Measurements from ENCODE around the gene ARF5. TPM values are rescaled to one million over a fixed set of nuclear protein-coding genes. Genes with fewer than 3 reads are reported as not detected.

Gene ARF5
- polyA plus RNA-seq, 4 donors: 205 to 249 (median 223) TPM

GRCh38 chr7:127581716-127582115 lies 6.5 kb upstream of the ARF5 start:
- FAIRE-seq: no peak
- peaks cover 0 to 20% (median 16%) of the 10 kb centered on the region in 3 donors for H3K4me1 ChIP-seq (ENCODE audit: control insufficient read depth in 3 of 3, insufficient read depth in 2 of 3, low read depth in 1 of 3, low read length in 2 of 3)

GRCh38 chr7:127582361-127582760 lies 5.8 kb upstream of the ARF5 start:
- H3K27me3 ChIP-seq (ENCODE audit: control insufficient read depth in 3 of 3, insufficient read depth in 3 of 3, low read length in 3 of 3): no peaks in the 10 kb centered on the region
- H3K9me3 ChIP-seq (ENCODE audit: control insufficient read depth in 2 of 2, insufficient read depth in 1 of 2, low read depth in 1 of 2, low read length in 1 of 2): no peaks in the 10 kb centered on the region
- H3K36me3 ChIP-seq (ENCODE audit: control insufficient read depth in 3 of 3, insufficient read depth in 2 of 3, low read depth in 1 of 3, low read length in 3 of 3): peaks cover 0 to 29% (median 0%) of the 10 kb centered on the region in 3 donors
- H3K27ac ChIP-seq (ENCODE audit: low read depth in 1 of 3, low read length in 2 of 3): no peak overlapping the region
- H3K4me1 ChIP-seq (ENCODE audit: control insufficient read depth in 3 of 3, insufficient read depth in 2 of 3, low read depth in 1 of 3, low read length in 2 of 3): peaks cover 0 to 20% (median 16%) of the 10 kb centered on the region in 3 donors
- WGBS, 3 donors: 77 to 91% (median 83%) methylated on average over 14 of the region's 14 CpGs
- DNase-seq: no peak
- no peak for FAIRE-seq
- no peak overlapping the region for H3K4me3 ChIP-seq (ENCODE audit: low read depth in 1 of 3, low read length in 3 of 3)

More at GRCh38 chr7:127581716-127582115, 6.5 kb upstream of the ARF5 start:
- H3K27ac ChIP-seq (ENCODE audit: low read depth in 1 of 3, low read length in 2 of 3): no peak overlapping the region
- DNase-seq: no peak
- H3K9me3 ChIP-seq (ENCODE audit: control insufficient read depth in 2 of 2, insufficient read depth in 1 of 2, low read depth in 1 of 2, low read length in 1 of 2): no peaks in the 10 kb centered on the region
- no peak overlapping the region for H3K4me3 ChIP-seq (ENCODE audit: low read depth in 1 of 3, low read length in 3 of 3)
- 97 to 100% (median 100%) methylated on average over 1 of the region's 1 CpG for WGBS, 3 donors
- H3K36me3 ChIP-seq (ENCODE audit: control insufficient read depth in 3 of 3, insufficient read depth in 2 of 3, low read depth in 1 of 3, low read length in 3 of 3): peaks cover 0 to 29% (median 0%) of the 10 kb centered on the region in 3 donors
- H3K27me3 ChIP-seq (ENCODE audit: control insufficient read depth in 3 of 3, insufficient read depth in 3 of 3, low read length in 3 of 3): no peaks in the 10 kb centered on the region

- WGBS, 3 donors: 16 to 31% (median 22%) methylated on average over 12 of the region's 12 CpGs
- FAIRE-seq (no peak), DNase-seq (no peak)
- H3K27me3 ChIP-seq (ENCODE audit: control insufficient read depth in 3 of 3, insufficient read depth in 3 of 3, low read length in 3 of 3): no peaks in the 10 kb centered on the region
- peak overlapping the region; percentile 64 to 82 (median 75) for H3K4me3 ChIP-seq (ENCODE audit: low read depth in 1 of 3, low read length in 3 of 3)
- peaks cover 0 to 28% (median 25%) of the 10 kb centered on the region in 3 donors for H3K4me1 ChIP-seq (ENCODE audit: control insufficient read depth in 3 of 3, insufficient read depth in 2 of 3, low read depth in 1 of 3, low read length in 2 of 3)
- H3K36me3 ChIP-seq (ENCODE audit: control insufficient read depth in 3 of 3, insufficient read depth in 2 of 3, low read depth in 1 of 3, low read length in 3 of 3): peaks cover 0 to 27% (median 0%) of the 10 kb centered on the region in 3 donors
- H3K27ac ChIP-seq (ENCODE audit: low read depth in 1 of 3, low read length in 2 of 3): peak overlapping the region; percentile 83 to 91 (median 84)
- H3K9me3 ChIP-seq (ENCODE audit: control insufficient read depth in 2 of 2, insufficient read depth in 1 of 2, low read depth in 1 of 2, low read length in 1 of 2): no peaks in the 10 kb centered on the region
Observed at GRCh38 chr7:127584648-127585043, 3.6 kb upstream of the ARF5 start.

- no peaks in the 10 kb centered on the region for H3K9me3 ChIP-seq (ENCODE audit: control insufficient read depth in 2 of 2, insufficient read depth in 1 of 2, low read depth in 1 of 2, low read length in 1 of 2)
- peak within 1 kb of the TSS; percentile 83 to 91 (median 84) for H3K27ac ChIP-seq (ENCODE audit: low read depth in 1 of 3, low read length in 2 of 3)
- H3K27me3 ChIP-seq (ENCODE audit: control insufficient read depth in 3 of 3, insufficient read depth in 3 of 3, low read length in 3 of 3): no peaks in the 10 kb centered on the region
- 2 to 3% (median 2%) methylated on average over 74 to 78 of the region's 78 CpGs for WGBS, 3 donors
- peaks cover 0 to 29% (median 26%) of the 10 kb centered on the region in 3 donors for H3K4me1 ChIP-seq (ENCODE audit: control insufficient read depth in 3 of 3, insufficient read depth in 2 of 3, low read depth in 1 of 3, low read length in 2 of 3)
- FAIRE-seq (no peak), DNase-seq (peak; percentile 87 to 97)
- peak within 1 kb of the TSS; percentile 64 to 82 (median 75) for H3K4me3 ChIP-seq (ENCODE audit: low read depth in 1 of 3, low read length in 3 of 3)
- H3K36me3 ChIP-seq (ENCODE audit: control insufficient read depth in 3 of 3, insufficient read depth in 2 of 3, low read depth in 1 of 3, low read length in 3 of 3): peaks cover 0 to 32% (median 0%) of the 10 kb centered on the region in 3 donors
Observed at GRCh38 chr7:127585044-127585953, 2.9 kb upstream of the ARF5 start, which contains the start of gene GCC1. GCC1 (minus strand) TSS chr7:127585596; CDS start chr7:127585182, 414 bp downstream.

GRCh38 chr7:127586346-127586745 lies 1.9 kb upstream of the ARF5 start:
- no peak overlapping the region for H3K4me3 ChIP-seq (ENCODE audit: low read depth in 1 of 3, low read length in 3 of 3)
- H3K27me3 ChIP-seq (ENCODE audit: control insufficient read depth in 3 of 3, insufficient read depth in 3 of 3, low read length in 3 of 3): no peaks in the 10 kb centered on the region
- 84 to 91% (median 85%) methylated on average over 2 of the region's 2 CpGs for WGBS, 3 donors
- H3K4me1 ChIP-seq (ENCODE audit: control insufficient read depth in 3 of 3, insufficient read depth in 2 of 3, low read depth in 1 of 3, low read length in 2 of 3): peaks cover 0 to 29% (median 25%) of the 10 kb centered on the region in 3 donors
- H3K9me3 ChIP-seq (ENCODE audit: control insufficient read depth in 2 of 2, insufficient read depth in 1 of 2, low read depth in 1 of 2, low read length in 1 of 2): no peaks in the 10 kb centered on the region
- H3K36me3 ChIP-seq (ENCODE audit: control insufficient read depth in 3 of 3, insufficient read depth in 2 of 3, low read depth in 1 of 3, low read length in 3 of 3): peaks cover 0 to 41% (median 6%) of the 10 kb centered on the region in 3 donors
- DNase-seq (no peak), FAIRE-seq (no peak)
- H3K27ac ChIP-seq (ENCODE audit: low read depth in 1 of 3, low read length in 2 of 3): no peak overlapping the region

GRCh38 chr7:127587663-127588018 lies 570 bp upstream of the ARF5 start:
- 59 to 63% (median 63%) methylated on average over 20 of the region's 20 CpGs for WGBS, 3 donors
- DNase-seq (no peak), FAIRE-seq (no peak)
- peak overlapping the region; percentile 84 to 96 (median 94) for H3K4me3 ChIP-seq (ENCODE audit: low read depth in 1 of 3, low read length in 3 of 3)
- no peaks in the 10 kb centered on the region for H3K27me3 ChIP-seq (ENCODE audit: control insufficient read depth in 3 of 3, insufficient read depth in 3 of 3, low read length in 3 of 3)
- peaks cover 0 to 42% (median 8%) of the 10 kb centered on the region in 3 donors for H3K36me3 ChIP-seq (ENCODE audit: control insufficient read depth in 3 of 3, insufficient read depth in 2 of 3, low read depth in 1 of 3, low read length in 3 of 3)
- peak overlapping the region in 2 of 3 donors; percentile 77 to 82 for H3K27ac ChIP-seq (ENCODE audit: low read depth in 1 of 3, low read length in 2 of 3)
- no peaks in the 10 kb centered on the region for H3K9me3 ChIP-seq (ENCODE audit: control insufficient read depth in 2 of 2, insufficient read depth in 1 of 2, low read depth in 1 of 2, low read length in 1 of 2)
- H3K4me1 ChIP-seq (ENCODE audit: control insufficient read depth in 3 of 3, insufficient read depth in 2 of 3, low read depth in 1 of 3, low read length in 2 of 3): peaks cover 0 to 29% (median 23%) of the 10 kb centered on the region in 3 donors

GRCh38 chr7:127588697-127589482 lies 679 bp downstream of the ARF5 start:
- peak; percentile 62 to 84 for DNase-seq
- H3K4me3 ChIP-seq (ENCODE audit: low read depth in 1 of 3, low read length in 3 of 3): peak overlapping the region; percentile 84 to 99 (median 94)
- peaks cover 0 to 26% (median 18%) of the 10 kb centered on the region in 3 donors for H3K4me1 ChIP-seq (ENCODE audit: control insufficient read depth in 3 of 3, insufficient read depth in 2 of 3, low read depth in 1 of 3, low read length in 2 of 3)
- peak overlapping the region; percentile 59 to 94 (median 88) for H3K27ac ChIP-seq (ENCODE audit: low read depth in 1 of 3, low read length in 2 of 3)
- WGBS, 3 donors: 7 to 10% (median 9%) methylated on average over 43 of the region's 43 CpGs
- no peaks in the 10 kb centered on the region for H3K9me3 ChIP-seq (ENCODE audit: control insufficient read depth in 2 of 2, insufficient read depth in 1 of 2, low read depth in 1 of 2, low read length in 1 of 2)
- H3K27me3 ChIP-seq (ENCODE audit: control insufficient read depth in 3 of 3, insufficient read depth in 3 of 3, low read length in 3 of 3): no peaks in the 10 kb centered on the region
- peaks cover 0 to 34% (median 8%) of the 10 kb centered on the region in 3 donors for H3K36me3 ChIP-seq (ENCODE audit: control insufficient read depth in 3 of 3, insufficient read depth in 2 of 3, low read depth in 1 of 3, low read length in 3 of 3)
- FAIRE-seq: no peak

GRCh38 chr7:127589896-127590295 lies 1.7 kb downstream of the ARF5 start:
- no peaks in the 10 kb centered on the region for H3K9me3 ChIP-seq (ENCODE audit: control insufficient read depth in 2 of 2, insufficient read depth in 1 of 2, low read depth in 1 of 2, low read length in 1 of 2)
- peaks cover 0 to 29% (median 8%) of the 10 kb centered on the region in 3 donors for H3K36me3 ChIP-seq (ENCODE audit: control insufficient read depth in 3 of 3, insufficient read depth in 2 of 3, low read depth in 1 of 3, low read length in 3 of 3)
- H3K27me3 ChIP-seq (ENCODE audit: control insufficient read depth in 3 of 3, insufficient read depth in 3 of 3, low read length in 3 of 3): no peaks in the 10 kb centered on the region
- peaks cover 0 to 18% (median 9%) of the 10 kb centered on the region in 3 donors for H3K4me1 ChIP-seq (ENCODE audit: control insufficient read depth in 3 of 3, insufficient read depth in 2 of 3, low read depth in 1 of 3, low read length in 2 of 3)
- FAIRE-seq (no peak), DNase-seq (no peak)
- WGBS, 3 donors: 80 to 97% (median 91%) methylated on average over 3 of the region's 3 CpGs
- H3K27ac ChIP-seq (ENCODE audit: low read depth in 1 of 3, low read length in 2 of 3): no peak overlapping the region
- H3K4me3 ChIP-seq (ENCODE audit: low read depth in 1 of 3, low read length in 3 of 3): peak overlapping the region in 1 of 3 donors; percentile 99

Data from small intestine (tissue), 7 donors.